Body of pancreas (tissue), 4 donors: Measurements from ENCODE around the gene MEN1. TPM values are rescaled to one million over a fixed set of nuclear protein-coding genes. Genes with fewer than 3 reads are reported as not detected.
A peak's percentile ranks its signal among the peaks of the same experiment; 100 is the strongest.

Experiments used
- ATAC-seq: fragments of 150-250 bp; one replicate; pipeline ENCODE4 v1.9.1; 2016
- DNase-seq, 4 donors: peaks; one replicate each; pipeline ENCODE4 v3.0.0-alpha.2; 2019
- H3K27ac ChIP-seq, 4 donors: fragments of 200-600 bp; sonication (generic); 1 replicate in 3 of 4; 2 replicates in 1 of 4; pipeline versions ENCODE4 v1.5.1 to v1.6.1; 2016 to 2019; ENCODE audit warnings: mild to moderate bottlenecking in 1 of 4, mixed read lengths in 1 of 4, moderate library complexity in 1 of 4
- H3K27me3 ChIP-seq, 2 donors: fragments of 200-600 bp; sonication (generic); one replicate each; pipeline ENCODE4 v1.6.0; 2016; ENCODE audit warnings: mild to moderate bottlenecking in 1 of 2
- H3K36me3 ChIP-seq, 2 donors: fragments of 200-600 bp; sonication (generic); replicated peaks in 1 of 2; 2 replicates each; pipeline ENCODE4 v1.5.1; 2016; ENCODE audit warnings: low read depth in 2 of 2; ENCODE audit not compliant: insufficient read depth in 1 of 2
- H3K4me1 ChIP-seq: fragments of 200-600 bp; sonication (generic); one replicate; pipeline ENCODE4 v1.6.0; 2016
- H3K4me3 ChIP-seq, 2 donors: fragments of 200-600 bp; sonication (generic); 1 replicate in 1 of 2; 2 replicates in 1 of 2; pipeline ENCODE4 v1.5.1; 2016 to 2019
- H3K9me3 ChIP-seq, 3 donors: fragments of 200-600 bp; sonication (generic); 1 replicate in 2 of 3; 2 replicates in 1 of 3; pipeline ENCODE4 v1.5.1; 2016
- POLR2A ChIP-seq, 3 donors: fragments of 450-650 bp; IDR thresholded peaks; one replicate each; pipeline ENCODE4 v1.6.1; 2016; ENCODE audit warnings: antibody characterized with exemption in 3 of 3, mild to moderate bottlenecking in 2 of 3
- WGBS, 2 donors: methylation state at CpG; one replicate each; pipeline ENCODE4 v1.1.5; 2017; 5-methylcytosine and 5-hydroxymethylcytosine counted together
- intact Hi-C: fragments of 100-400 bp; cut with DNase I; formaldehyde crosslinking; loops from one replicate; pipeline ENCODE4 v1.15.1; 2023
- total RNA-seq, 2 donors: library from RNA; depleted of rRNA; stranded (reverse); fragments of >200 nt; gene quantifications; one replicate each; pipeline ENCODE4 v1.1.0, GENCODE V29; 2016
- TF ChIP-seq, protein P1 (sequence below), 7 experiments: fragments of 450-650 bp in 4 of 7; fragments of 200-600 bp in 3 of 7; sonication (generic) in 3 of 7; IDR thresholded peaks; one replicate each; pipeline ENCODE4 v1.5.1; 2016 to 2019; ENCODE audit warnings: antibody characterized with exemption in 7 of 7

MEN1 gene
- total RNA-seq = 10 to 100 TPM; 18.8 to 18.9 TPM

DNA sequence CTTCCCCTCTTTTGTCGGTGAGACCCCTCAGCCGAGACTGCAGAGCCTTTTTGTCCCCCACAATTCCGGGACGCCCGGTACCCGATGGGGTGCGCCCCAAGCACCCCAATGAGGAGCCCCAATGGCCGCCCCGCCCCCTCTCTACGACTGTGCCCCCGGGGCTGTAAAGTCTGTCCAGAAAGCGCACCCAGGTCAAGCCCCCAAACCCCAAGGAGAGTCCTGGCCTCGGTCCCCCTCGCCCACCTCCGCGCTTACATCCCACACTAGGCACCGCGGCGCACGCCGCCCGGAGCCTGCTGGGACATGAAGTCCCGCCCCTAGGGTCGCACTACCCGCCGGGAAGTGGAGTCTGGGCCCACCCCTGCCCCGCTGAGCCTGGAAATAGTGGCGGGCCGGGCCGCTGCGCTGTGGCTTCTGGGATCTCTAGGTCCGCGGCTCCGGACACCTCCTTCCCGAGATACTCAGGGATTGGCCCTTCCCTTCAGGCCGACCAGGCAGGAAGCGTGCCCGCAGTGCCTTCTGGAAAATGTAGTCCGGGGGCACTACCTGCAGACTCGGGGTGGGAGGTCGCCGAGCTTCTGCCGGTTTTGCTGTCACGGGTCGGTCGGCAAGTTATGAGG lies at the start of gene MEN1:
Gene MEN1 (minus strand): TSS at position 281 of the 620 bp plus-strand sequence. CDS start 442 bp downstream, outside the sequence.
- Histone ChIP-seq H3K27me3 (no peaks in the 10 kb centered on the region), H3K9me3 (no peaks in the 10 kb centered on the region), H3K36me3 (no peaks in the 10 kb centered on the region), H3K4me1 (peaks cover 31% of the 10 kb centered on the region), H3K4me3 (peak within 1 kb of the TSS; percentile 86 to 87), H3K27ac (peak within 1 kb of the TSS; percentile 68 to 86 (median 76))
- intact Hi-C loops = no loop called here
- peak; percentile 97 to 98 (median 98) for DNase-seq
- WGBS, 2 donors = 0% methylated on average over 28 to 42 of the region's 46 CpGs
- peak; percentile 95 for ATAC-seq
- peak; percentile 41 to 79 (median 67) for TF ChIP-seq POLR2A (IDR thresholded peaks at IDR 0.05)
- TF ChIP-seq, protein P1, sequence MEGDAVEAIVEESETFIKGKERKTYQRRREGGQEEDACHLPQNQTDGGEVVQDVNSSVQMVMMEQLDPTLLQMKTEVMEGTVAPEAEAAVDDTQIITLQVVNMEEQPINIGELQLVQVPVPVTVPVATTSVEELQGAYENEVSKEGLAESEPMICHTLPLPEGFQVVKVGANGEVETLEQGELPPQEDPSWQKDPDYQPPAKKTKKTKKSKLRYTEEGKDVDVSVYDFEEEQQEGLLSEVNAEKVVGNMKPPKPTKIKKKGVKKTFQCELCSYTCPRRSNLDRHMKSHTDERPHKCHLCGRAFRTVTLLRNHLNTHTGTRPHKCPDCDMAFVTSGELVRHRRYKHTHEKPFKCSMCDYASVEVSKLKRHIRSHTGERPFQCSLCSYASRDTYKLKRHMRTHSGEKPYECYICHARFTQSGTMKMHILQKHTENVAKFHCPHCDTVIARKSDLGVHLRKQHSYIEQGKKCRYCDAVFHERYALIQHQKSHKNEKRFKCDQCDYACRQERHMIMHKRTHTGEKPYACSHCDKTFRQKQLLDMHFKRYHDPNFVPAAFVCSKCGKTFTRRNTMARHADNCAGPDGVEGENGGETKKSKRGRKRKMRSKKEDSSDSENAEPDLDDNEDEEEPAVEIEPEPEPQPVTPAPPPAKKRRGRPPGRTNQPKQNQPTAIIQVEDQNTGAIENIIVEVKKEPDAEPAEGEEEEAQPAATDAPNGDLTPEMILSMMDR (IDR thresholded peaks at IDR 0.05) = peak in 1 of 7 experiments; percentile 17

DNA sequence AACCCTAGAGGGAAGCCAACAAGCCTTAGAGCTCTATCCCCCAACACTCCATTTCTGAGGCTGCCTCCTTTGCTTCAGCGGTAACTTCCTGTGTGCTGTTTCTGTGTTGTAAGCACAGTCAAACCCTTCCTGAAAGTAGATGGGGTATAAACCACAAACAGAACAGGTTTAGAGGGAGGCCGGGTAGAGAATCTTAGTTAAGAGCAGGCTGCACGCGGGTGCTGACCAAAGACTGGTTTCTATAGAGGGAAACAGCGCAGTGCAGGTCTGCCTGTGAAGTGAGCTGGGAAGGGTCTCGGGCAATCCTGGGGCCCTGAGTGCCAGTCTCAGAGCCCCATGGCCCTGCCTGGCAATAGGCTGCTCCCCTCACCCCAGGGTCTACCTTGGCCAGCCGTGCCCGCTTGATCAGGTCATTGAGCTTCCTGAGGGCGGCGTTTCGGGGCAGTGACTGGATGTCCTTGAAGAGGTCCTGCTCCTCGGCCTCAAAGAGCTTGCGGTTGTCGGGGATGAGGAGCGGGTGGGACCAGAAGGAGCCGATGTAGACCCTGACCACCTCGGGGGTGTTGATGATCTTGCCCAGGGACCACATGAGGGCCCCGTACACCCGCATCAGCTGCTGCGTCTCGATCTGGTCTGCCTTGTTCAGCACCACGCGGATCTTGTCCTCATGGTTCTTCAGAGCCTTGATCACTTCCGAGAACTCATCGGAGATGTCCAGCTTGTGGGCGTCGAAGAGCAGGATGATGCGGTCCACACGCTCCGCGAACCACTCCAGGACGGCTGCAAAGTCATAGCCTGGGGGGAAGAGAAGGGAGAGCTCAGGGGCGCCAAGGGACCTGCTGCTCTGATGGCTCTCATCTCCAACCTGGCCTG lies 49.4 kb upstream of the MEN1 start:
- Histone ChIP-seq H3K4me1 (peaks cover 39% of the 10 kb centered on the region), H3K9me3 (no peaks in the 10 kb centered on the region), H3K27ac (no peak overlapping the region), H3K4me3 (no peak overlapping the region), H3K36me3 (no peaks in the 10 kb centered on the region), H3K27me3 (no peaks in the 10 kb centered on the region)
- intact Hi-C loops = no loop called here
- DNase-seq (no peak), ATAC-seq (no peak)
- TF ChIP-seq, protein P1 (IDR thresholded peaks at IDR 0.05) = no peak
- TF ChIP-seq POLR2A (IDR thresholded peaks at IDR 0.05) = no peak
- 88 to 96% methylated on average over 18 to 33 of the region's 33 CpGs for WGBS, 2 donors

DNA sequence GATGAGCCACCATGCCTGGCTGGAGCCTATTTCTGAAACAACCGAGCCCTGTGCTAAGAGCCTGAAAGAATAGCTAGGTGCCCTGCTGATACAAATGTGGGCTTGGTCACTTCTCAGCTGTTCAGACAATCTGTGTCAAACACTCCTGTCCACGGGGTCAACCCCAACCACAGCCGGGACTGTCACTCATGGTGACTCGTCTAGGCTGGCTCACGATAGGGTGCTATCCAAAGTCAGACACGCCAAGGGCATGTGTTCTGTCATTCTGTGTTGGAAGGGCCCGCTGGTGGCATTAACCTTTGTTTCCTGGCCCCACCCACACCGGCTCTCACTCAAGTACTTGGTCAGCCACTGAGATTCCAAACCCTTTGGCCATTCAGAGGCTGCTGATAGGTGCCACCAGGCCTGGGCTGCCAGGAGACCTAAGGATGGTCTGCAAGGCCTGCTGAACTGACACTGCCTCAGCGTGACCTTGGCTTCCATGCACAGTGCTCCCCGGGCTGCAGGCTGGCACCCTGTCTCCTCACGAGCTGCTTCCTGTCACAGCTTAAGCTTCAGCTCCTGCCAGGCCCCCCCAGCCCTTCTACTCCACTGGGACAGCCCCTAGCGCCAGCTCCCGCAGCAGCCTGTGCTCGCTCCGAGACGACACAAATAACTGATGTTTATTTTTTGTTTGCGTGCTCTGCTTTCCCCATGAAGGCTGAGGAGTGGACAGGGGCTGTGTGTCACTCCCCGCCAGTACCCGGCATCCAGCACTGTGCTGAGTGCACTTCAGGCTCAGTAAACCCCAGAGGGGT lies 48.3 kb upstream of the MEN1 start:
- H3K9me3 ChIP-seq = no peaks in the 10 kb centered on the region
- H3K27ac ChIP-seq = no peak overlapping the region
- TF ChIP-seq, protein P1 (IDR thresholded peaks at IDR 0.05) = no peak
- TF ChIP-seq POLR2A (IDR thresholded peaks at IDR 0.05) = no peak
- no peaks in the 10 kb centered on the region for H3K36me3 ChIP-seq
- intact Hi-C loops = no loop called here
- DNase-seq = no peak
- ATAC-seq = no peak
- peaks cover 41% of the 10 kb centered on the region for H3K4me1 ChIP-seq
- 80 to 83% methylated on average over 17 to 19 of the region's 19 CpGs for WGBS, 2 donors
- no peak overlapping the region for H3K4me3 ChIP-seq
- no peaks in the 10 kb centered on the region for H3K27me3 ChIP-seq

DNA sequence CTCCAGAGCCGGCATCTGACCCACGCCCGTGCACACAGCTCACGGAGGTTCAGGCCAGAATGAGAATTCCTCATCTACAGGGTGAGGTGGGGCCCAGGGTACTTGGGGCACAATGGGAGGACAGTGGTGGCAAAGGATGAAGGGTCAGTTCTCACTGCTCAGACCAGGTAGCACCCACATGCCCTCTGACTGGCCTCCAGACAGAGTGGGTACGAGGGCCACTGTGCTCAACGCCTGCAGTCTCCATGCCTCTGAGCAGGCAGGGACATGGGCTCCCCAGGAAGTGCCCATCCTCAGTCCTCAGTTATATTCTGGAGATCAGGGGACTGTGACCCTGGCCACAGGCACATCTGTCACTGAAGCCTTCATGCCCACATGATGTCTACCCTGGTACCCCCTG lies 47.1 kb upstream of the MEN1 start:
- peaks cover 33% of the 10 kb centered on the region for H3K4me1 ChIP-seq
- TF ChIP-seq POLR2A (IDR thresholded peaks at IDR 0.05) = no peak
- TF ChIP-seq, protein P1 (IDR thresholded peaks at IDR 0.05) = no peak
- no peaks in the 10 kb centered on the region for H3K36me3 ChIP-seq
- H3K4me3 ChIP-seq = no peak overlapping the region
- DNase-seq = no peak
- no peak for ATAC-seq
- intact Hi-C loops = no loop called here
- 92 to 95% methylated on average over 6 of the region's 6 CpGs for WGBS, 2 donors
- no peaks in the 10 kb centered on the region for H3K27me3 ChIP-seq
- H3K27ac ChIP-seq = no peak overlapping the region
- H3K9me3 ChIP-seq = no peaks in the 10 kb centered on the region
